ENCODE measurements around the gene L1TD1.
"Not testable (repeated sequence)": the region's sequence is repeated elsewhere in the genome, so short reads cannot be mapped to it uniquely, and the experiment has no call there.

L1TD1 gene

GRCh38 chr1:62194651-62195544 is at the start of gene L1TD1:
L1TD1 (plus strand) TSS chr1:62194849; CDS start chr1:62206629, 11,780 bp downstream.
- peaks cover 13% of the 10 kb centered on the region for H3K27me3 Mint-ChIP-seq
- peak within 1 kb of the TSS; percentile 45 for H3K27ac Mint-ChIP-seq
- peaks cover 2% of the 10 kb centered on the region for H3K9me3 Mint-ChIP-seq
- ATAC-seq (ENCODE audit: low read depth) (peak; percentile 42), DNase-seq (ENCODE audit: low spot score in 2 of 2) (no peak)
- peaks cover 2% of the 10 kb centered on the region for H3K36me3 Mint-ChIP-seq
- H3K4me1 Mint-ChIP-seq, result no peaks in the 10 kb centered on the region
- peak within 1 kb of the TSS; percentile 68 for H3K4me3 Mint-ChIP-seq

- H3K4me3 Mint-ChIP-seq, result peak overlapping the region; percentile 17
- H3K4me1 Mint-ChIP-seq, result peaks cover 3% of the 10 kb centered on the region
- H3K27me3 Mint-ChIP-seq, result no peaks in the 10 kb centered on the region
- DNase-seq (ENCODE audit: low spot score in 2 of 2), result no peak
- peak overlapping the region; percentile 28 for H3K27ac Mint-ChIP-seq
- peak; percentile 38 for ATAC-seq (ENCODE audit: low read depth)
- no peaks in the 10 kb centered on the region for H3K9me3 Mint-ChIP-seq
- peaks cover 13% of the 10 kb centered on the region for H3K36me3 Mint-ChIP-seq
Measured at GRCh38 chr1:62159940-62160348, 34.7 kb upstream of the L1TD1 start.

GRCh38 chr1:62161711-62162110 is 32.9 kb upstream of the L1TD1 start:
- peaks cover 15% of the 10 kb centered on the region for H3K36me3 Mint-ChIP-seq
- H3K4me1 Mint-ChIP-seq, result peaks cover 3% of the 10 kb centered on the region
- H3K27me3 Mint-ChIP-seq, result no peaks in the 10 kb centered on the region
- DNase-seq (ENCODE audit: low spot score in 2 of 2), result no peak
- H3K4me3 Mint-ChIP-seq, result no peak overlapping the region
- no peaks in the 10 kb centered on the region for H3K9me3 Mint-ChIP-seq
- ATAC-seq (ENCODE audit: low read depth), result no peak
- H3K27ac Mint-ChIP-seq, result no peak overlapping the region

- not testable (repeated sequence) for H3K4me3 Mint-ChIP-seq; H3K27me3 Mint-ChIP-seq; H3K9me3 Mint-ChIP-seq; H3K4me1 Mint-ChIP-seq; H3K36me3 Mint-ChIP-seq; H3K27ac Mint-ChIP-seq; DNase-seq (ENCODE audit: low spot score in 2 of 2); ATAC-seq (ENCODE audit: low read depth)
Measured at GRCh38 chr1:62170380-62170779, 24.3 kb upstream of the L1TD1 start.

- no peak overlapping the region for H3K27ac Mint-ChIP-seq
- no peaks in the 10 kb centered on the region for H3K4me1 Mint-ChIP-seq
- peak; percentile 15 to 22 for DNase-seq (ENCODE audit: low spot score in 2 of 2)
- H3K36me3 Mint-ChIP-seq, result no peaks in the 10 kb centered on the region
- H3K9me3 Mint-ChIP-seq, result no peaks in the 10 kb centered on the region
- no peak for ATAC-seq (ENCODE audit: low read depth)
- H3K4me3 Mint-ChIP-seq, result no peak overlapping the region
- peaks cover 3% of the 10 kb centered on the region for H3K27me3 Mint-ChIP-seq
Measured at GRCh38 chr1:62175568-62176179, 19.0 kb upstream of the L1TD1 start.

GRCh38 chr1:62176597-62177312 is 17.9 kb upstream of the L1TD1 start:
- ATAC-seq (ENCODE audit: low read depth) (no peak), DNase-seq (ENCODE audit: low spot score in 2 of 2) (no peak)
- peaks cover 3% of the 10 kb centered on the region for H3K27me3 Mint-ChIP-seq
- H3K4me1 Mint-ChIP-seq, result no peaks in the 10 kb centered on the region
- H3K9me3 Mint-ChIP-seq, result no peaks in the 10 kb centered on the region
- no peaks in the 10 kb centered on the region for H3K36me3 Mint-ChIP-seq
- H3K27ac Mint-ChIP-seq, result no peak overlapping the region
- no peak overlapping the region for H3K4me3 Mint-ChIP-seq

- Mint-ChIP-seq H3K4me3 (no peak overlapping the region), H3K4me1 (no peaks in the 10 kb centered on the region), H3K36me3 (no peaks in the 10 kb centered on the region), H3K9me3 (no peaks in the 10 kb centered on the region), H3K27me3 (no peaks in the 10 kb centered on the region), H3K27ac (no peak overlapping the region)
- DNase-seq (ENCODE audit: low spot score in 2 of 2), result no peak
- no peak for ATAC-seq (ENCODE audit: low read depth)
Measured at GRCh38 chr1:62177621-62178020, 17.0 kb upstream of the L1TD1 start.

- Mint-ChIP-seq H3K9me3 (no peaks in the 10 kb centered on the region), H3K27me3 (peaks cover 2% of the 10 kb centered on the region), H3K4me1 (no peaks in the 10 kb centered on the region), H3K36me3 (no peaks in the 10 kb centered on the region), H3K4me3 (no peak overlapping the region), H3K27ac (no peak overlapping the region)
- no peak for DNase-seq (ENCODE audit: low spot score in 2 of 2)
- no peak for ATAC-seq (ENCODE audit: low read depth)
Measured at GRCh38 chr1:62178372-62178771, 16.3 kb upstream of the L1TD1 start.

- not testable (repeated sequence) for H3K27me3 Mint-ChIP-seq; H3K4me1 Mint-ChIP-seq; DNase-seq (ENCODE audit: low spot score in 2 of 2); H3K27ac Mint-ChIP-seq; H3K9me3 Mint-ChIP-seq; H3K4me3 Mint-ChIP-seq; ATAC-seq (ENCODE audit: low read depth); H3K36me3 Mint-ChIP-seq
Measured at GRCh38 chr1:62180054-62180453, 14.6 kb upstream of the L1TD1 start.

GRCh38 chr1:62180639-62181038 is 14.0 kb upstream of the L1TD1 start:
- H3K27ac Mint-ChIP-seq, result no peak overlapping the region
- no peak for ATAC-seq (ENCODE audit: low read depth)
- peaks cover 6% of the 10 kb centered on the region for H3K27me3 Mint-ChIP-seq
- H3K36me3 Mint-ChIP-seq, result no peaks in the 10 kb centered on the region
- DNase-seq (ENCODE audit: low spot score in 2 of 2), result no peak
- H3K4me1 Mint-ChIP-seq, result no peaks in the 10 kb centered on the region
- no peak overlapping the region for H3K4me3 Mint-ChIP-seq
- H3K9me3 Mint-ChIP-seq, result no peaks in the 10 kb centered on the region

GRCh38 chr1:62181532-62181931 is 13.1 kb upstream of the L1TD1 start:
- DNase-seq (ENCODE audit: low spot score in 2 of 2) (no peak), ATAC-seq (ENCODE audit: low read depth) (no peak)
- no peak overlapping the region for H3K4me3 Mint-ChIP-seq
- no peak overlapping the region for H3K27ac Mint-ChIP-seq
- no peaks in the 10 kb centered on the region for H3K4me1 Mint-ChIP-seq
- H3K27me3 Mint-ChIP-seq, result peaks cover 6% of the 10 kb centered on the region
- no peaks in the 10 kb centered on the region for H3K9me3 Mint-ChIP-seq
- no peaks in the 10 kb centered on the region for H3K36me3 Mint-ChIP-seq

- not testable (repeated sequence) for H3K27ac Mint-ChIP-seq; H3K4me3 Mint-ChIP-seq; DNase-seq (ENCODE audit: low spot score in 2 of 2); ATAC-seq (ENCODE audit: low read depth); H3K4me1 Mint-ChIP-seq; H3K27me3 Mint-ChIP-seq; H3K36me3 Mint-ChIP-seq; H3K9me3 Mint-ChIP-seq
Measured at GRCh38 chr1:62182157-62182556, 12.5 kb upstream of the L1TD1 start.

- not testable (repeated sequence) for H3K27ac Mint-ChIP-seq; H3K4me3 Mint-ChIP-seq; H3K36me3 Mint-ChIP-seq; H3K4me1 Mint-ChIP-seq; H3K27me3 Mint-ChIP-seq; DNase-seq (ENCODE audit: low spot score in 2 of 2); ATAC-seq (ENCODE audit: low read depth); H3K9me3 Mint-ChIP-seq
Measured at GRCh38 chr1:62183164-62184020, 11.3 kb upstream of the L1TD1 start.

Measured in memory B cell (primary cell).